Right lobe of liver (tissue), 6 donors: Measurements from ENCODE around the gene BTBD2. TPM values are rescaled to one million over a fixed set of nuclear protein-coding genes. Genes with fewer than 3 reads are reported as not detected.
A peak's percentile ranks its signal among the peaks of the same experiment; 100 is the strongest.

Source experiments
- ATAC-seq, 4 donors: fragments of 200-7000 bp; cut with Tn5 transposase; one replicate each; pipeline ENCODE4 v1.9.1; 2020; ENCODE audit warnings: mild to moderate bottlenecking in 4 of 4, moderate library complexity in 4 of 4
- DNase-seq, 3 donors: peaks; one replicate each; pipeline ENCODE4 v3.0.0-alpha.2; 2020
- H3K27ac ChIP-seq, 3 donors: fragments of 200-600 bp; one replicate each; pipeline ENCODE4 v1.8.0; 2022
- H3K27me3 ChIP-seq, 2 donors: fragments of 200-600 bp; one replicate each; pipeline ENCODE4 v1.8.0; 2022
- H3K36me3 ChIP-seq, 4 donors: fragments of 200-600 bp; sonication (generic) in 1 of 4; one replicate each; pipeline versions ENCODE4 v1.5.1 to v1.8.0; 2017 to 2022; ENCODE audit warnings: control low read depth in 1 of 4
- H3K4me1 ChIP-seq, 4 donors: fragments of 200-600 bp; sonication (generic) in 1 of 4; one replicate each; pipeline versions ENCODE4 v1.5.1 to v1.8.0; 2017 to 2022; ENCODE audit warnings: control low read depth in 1 of 4
- H3K4me3 ChIP-seq, 3 donors: fragments of 200-600 bp; one replicate each; pipeline ENCODE4 v1.8.0; 2022
- H3K9me3 ChIP-seq, 4 donors: fragments of 200-600 bp; sonication (generic) in 1 of 4; one replicate each; pipeline versions ENCODE4 v1.5.1 to v1.8.0; 2017 to 2022; ENCODE audit warnings: control low read depth in 1 of 4
- POLR2A ChIP-seq: fragments of 450-650 bp; IDR thresholded peaks from one replicate; pipeline ENCODE4 v1.6.1; 2017; ENCODE audit warnings: antibody characterized with exemption, mild to moderate bottlenecking
- WGBS: methylation state at CpG from one replicate; pipeline ENCODE4 v1.1.6; 2018; ENCODE audit warnings: low coverage, low lambda C conversion rate; ENCODE audit not compliant: insufficient coverage; ENCODE audit errors: missing lambda C conversion rate; 5-methylcytosine and 5-hydroxymethylcytosine counted together
- intact Hi-C, 2 donors: fragments of 100-400 bp; cut with DNase I; formaldehyde crosslinking; loops; one replicate each; pipeline versions ENCODE4 v1.11.2 to v1.14.1; 2022
- total RNA-seq, 6 experiments: library from RNA; depleted of rRNA in 2 of 6; stranded (reverse); fragments of >200 nt in 2 of 6; fragmentation: NEBNext Ultra II Directional in 3 of 6; extraction: Animal tissue kit (Norgen Biotek cat#: 25700) in 3 of 6; gene quantifications; one replicate each; pipeline versions ENCODE4 v1.1.0 to v1.2.4, GENCODE V29; 2016 to 2023
- TF ChIP-seq, protein P1 (sequence below), 4 donors: fragments of 200-600 bp in 3 of 4; fragments of 450-650 bp in 1 of 4; IDR thresholded peaks; one replicate each; pipeline versions ENCODE4 v1.5.1 to v1.8.0; 2016 to 2022; ENCODE audit warnings: antibody characterized with exemption in 4 of 4, mild to moderate bottlenecking in 2 of 4
- donor health status: DM: no; HTN: yes; CAD: no.
- donor health status: DM: no; HTN: no; CAD: no.
- donor health status: DM: no; HTN: no; CAD: no.
- donor health status: DM: no; HTN: yes; CAD: no.
- donor health status: DM: no; HTN: yes; CAD: no.

Gene BTBD2
- total RNA-seq, 6 experiments from 2014 or later, result 22.2 to 42.6 (median 29.2) TPM

DNA sequence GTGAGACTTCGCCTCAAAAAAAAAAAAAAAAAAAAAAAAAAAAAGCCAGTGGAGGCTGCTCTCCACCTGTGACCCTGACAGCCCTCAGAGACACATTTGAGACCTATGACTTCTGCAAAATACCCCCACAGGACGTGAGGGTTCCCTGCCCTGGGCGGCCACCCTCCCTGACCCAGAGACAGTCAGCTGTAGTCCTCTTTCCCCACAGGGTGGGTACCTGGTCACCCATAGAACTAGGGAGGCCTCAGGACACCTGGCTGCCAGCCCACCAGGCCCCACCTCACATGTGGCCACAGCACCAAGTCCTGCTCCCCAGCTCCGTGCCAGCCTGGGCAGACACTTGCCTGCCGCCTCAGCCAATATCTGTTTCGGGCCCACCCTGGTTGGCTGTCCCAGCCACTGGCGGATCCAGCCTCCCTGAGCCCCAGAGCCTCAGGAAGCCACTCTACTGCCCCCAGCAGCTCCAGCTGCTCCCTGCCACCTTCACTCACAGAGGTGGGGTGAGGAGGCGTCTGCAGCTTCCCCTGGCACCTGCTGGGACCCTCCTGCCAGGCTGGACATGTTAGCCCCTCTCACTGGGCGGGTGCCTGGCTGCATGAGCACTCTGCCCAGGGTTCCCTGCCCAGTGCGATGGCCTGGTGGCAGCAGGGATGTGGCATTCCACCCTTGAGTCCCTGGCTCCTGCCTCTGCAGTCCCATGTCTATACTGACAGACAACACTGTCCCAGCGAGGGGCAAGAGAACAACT is 28.6 kb upstream of the BTBD2 start:
- no peak for ATAC-seq
- no peak for TF ChIP-seq POLR2A
- TF ChIP-seq, protein P1, sequence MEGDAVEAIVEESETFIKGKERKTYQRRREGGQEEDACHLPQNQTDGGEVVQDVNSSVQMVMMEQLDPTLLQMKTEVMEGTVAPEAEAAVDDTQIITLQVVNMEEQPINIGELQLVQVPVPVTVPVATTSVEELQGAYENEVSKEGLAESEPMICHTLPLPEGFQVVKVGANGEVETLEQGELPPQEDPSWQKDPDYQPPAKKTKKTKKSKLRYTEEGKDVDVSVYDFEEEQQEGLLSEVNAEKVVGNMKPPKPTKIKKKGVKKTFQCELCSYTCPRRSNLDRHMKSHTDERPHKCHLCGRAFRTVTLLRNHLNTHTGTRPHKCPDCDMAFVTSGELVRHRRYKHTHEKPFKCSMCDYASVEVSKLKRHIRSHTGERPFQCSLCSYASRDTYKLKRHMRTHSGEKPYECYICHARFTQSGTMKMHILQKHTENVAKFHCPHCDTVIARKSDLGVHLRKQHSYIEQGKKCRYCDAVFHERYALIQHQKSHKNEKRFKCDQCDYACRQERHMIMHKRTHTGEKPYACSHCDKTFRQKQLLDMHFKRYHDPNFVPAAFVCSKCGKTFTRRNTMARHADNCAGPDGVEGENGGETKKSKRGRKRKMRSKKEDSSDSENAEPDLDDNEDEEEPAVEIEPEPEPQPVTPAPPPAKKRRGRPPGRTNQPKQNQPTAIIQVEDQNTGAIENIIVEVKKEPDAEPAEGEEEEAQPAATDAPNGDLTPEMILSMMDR (IDR thresholded peaks at IDR 0.05), result no peak
- no peak overlapping the region for H3K4me3 ChIP-seq
- H3K27ac ChIP-seq, result peak overlapping the region in 2 of 3 donors; percentile 10 to 93
- WGBS, result 66% methylated on average over 3 of the region's 11 CpGs
- H3K9me3 ChIP-seq, result no peaks in the 10 kb centered on the region
- peaks cover 0 to 67% (median 21%) of the 10 kb centered on the region in 4 donors for H3K36me3 ChIP-seq
- H3K27me3 ChIP-seq, result no peaks in the 10 kb centered on the region
- intact Hi-C loops, result no loop called here
- peak in 1 of 3 donors; percentile 54 for DNase-seq
- H3K4me1 ChIP-seq, result peaks cover 0 to 95% (median 47%) of the 10 kb centered on the region in 4 donors

- peaks cover 0 to 74% (median 25%) of the 10 kb centered on the region in 4 donors for H3K36me3 ChIP-seq
- H3K4me3 ChIP-seq, result no peak overlapping the region
- no peaks in the 10 kb centered on the region for H3K27me3 ChIP-seq
- DNase-seq, result peak in 1 of 3 donors; percentile 58
- peaks cover 0 to 86% (median 41%) of the 10 kb centered on the region in 4 donors for H3K4me1 ChIP-seq
- WGBS, result 60% methylated on average over 2 of the region's 9 CpGs
- no peak for ATAC-seq
- TF ChIP-seq, protein P1 (IDR thresholded peaks at IDR 0.05), result no peak
- TF ChIP-seq POLR2A, result no peak
- intact Hi-C loops, result no loop called here
- H3K27ac ChIP-seq, result peak overlapping the region in 2 of 3 donors; percentile 74 to 93
- no peaks in the 10 kb centered on the region for H3K9me3 ChIP-seq
Observed at GRCh38 chr19:2043251-2043641, 27.7 kb upstream of the BTBD2 start.

DNA sequence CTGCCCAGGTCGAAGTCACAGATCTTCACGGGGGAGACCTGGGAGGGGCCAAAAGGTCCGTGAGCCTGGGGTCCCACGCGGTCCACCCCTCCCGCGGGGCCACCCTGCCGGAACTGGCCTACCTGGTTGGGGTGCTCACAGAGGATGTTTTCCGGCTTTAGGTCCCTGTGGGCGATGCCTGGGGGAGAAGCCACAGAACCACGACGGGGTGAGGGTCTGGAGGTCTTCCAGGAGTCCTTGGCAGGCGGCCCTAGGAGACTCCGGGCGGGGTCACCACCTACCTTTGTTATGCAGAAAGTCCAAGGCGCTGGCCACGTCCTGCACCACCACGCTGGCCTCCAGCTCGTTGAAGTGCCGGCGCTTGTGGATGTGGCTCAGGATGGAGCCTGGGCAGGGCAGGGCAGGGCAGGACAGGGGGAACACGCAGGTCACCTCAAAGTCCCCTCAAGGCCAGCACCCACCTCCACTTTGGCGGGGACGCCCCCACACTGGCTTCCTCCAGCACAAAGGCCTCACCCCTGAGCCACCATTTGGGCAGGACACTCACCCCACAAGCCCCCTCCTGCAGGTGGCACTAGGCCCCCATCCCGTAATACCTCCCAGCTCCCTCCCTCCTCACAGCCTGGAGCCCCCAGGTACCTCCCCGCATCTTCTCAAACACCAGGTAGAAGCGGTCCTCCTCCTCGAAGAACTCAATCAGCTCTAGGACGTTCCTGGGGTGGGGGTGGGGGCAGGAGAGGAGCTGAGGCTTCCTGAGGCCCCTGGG is 27.2 kb upstream of the BTBD2 start:
- TF ChIP-seq POLR2A, result no peak
- TF ChIP-seq, protein P1 (IDR thresholded peaks at IDR 0.05), result no peak
- Histone ChIP-seq H3K9me3 (no peaks in the 10 kb centered on the region), H3K27ac (peak overlapping the region; percentile 74 to 93 (median 82)), H3K27me3 (no peaks in the 10 kb centered on the region), H3K36me3 (peaks cover 0 to 79% (median 26%) of the 10 kb centered on the region in 4 donors), H3K4me1 (peaks cover 0 to 80% (median 36%) of the 10 kb centered on the region in 4 donors), H3K4me3 (peak overlapping the region in 2 of 3 donors; percentile 7 to 42)
- intact Hi-C loops, result no loop called here
- 0% methylated on average over 2 of the region's 29 CpGs for WGBS
- ATAC-seq (peak; percentile 4 to 22 (median 5)), DNase-seq (peak; percentile 56 to 78 (median 76))

GRCh38 chr19:2041683-2042484 is 26.4 kb upstream of the BTBD2 start:
- ATAC-seq, result peak; percentile 83 to 91 (median 88)
- TF ChIP-seq, protein P1 (IDR thresholded peaks at IDR 0.05), result no peak
- peak; percentile 13 for TF ChIP-seq POLR2A
- H3K27me3 ChIP-seq, result no peaks in the 10 kb centered on the region
- H3K36me3 ChIP-seq, result peaks cover 0 to 83% (median 26%) of the 10 kb centered on the region in 4 donors
- H3K4me3 ChIP-seq, result peak overlapping the region; percentile 14 to 54 (median 45)
- intact Hi-C loops, result no loop called here
- H3K27ac ChIP-seq, result peak overlapping the region; percentile 83 to 97 (median 93)
- peaks cover 0 to 72% (median 32%) of the 10 kb centered on the region in 4 donors for H3K4me1 ChIP-seq
- no peaks in the 10 kb centered on the region for H3K9me3 ChIP-seq
- DNase-seq, result peak; percentile 99
- WGBS, result 11% methylated on average over 5 of the region's 77 CpGs
